H1 (cell line): ENCODE results near the gene CLIC3. TPM values are rescaled to one million over a fixed set of nuclear protein-coding genes. Genes with fewer than 3 reads are reported as not detected.

Experiments
- RFX5 ChIP-seq: IDR thresholded peaks from 2 replicates; pipeline ENCODE4 v1.6.1; 2011; ENCODE audit warnings: low read depth, low read length, improper control_type of control experiment, borderline replicate concordance
- polyA plus RNA-seq, 7 experiments: library from polyadenylated mRNA; depleted of rRNA in 3 of 7; stranded (reverse) in 5 of 7; unstranded in 2 of 7; fragments of >200 nt in 5 of 7; fragments of 200-250 nt in 2 of 7; gene quantifications; 1 replicate in 5 of 7; 2 replicates in 1 of 7; 4 replicates in 1 of 7; pipeline versions ENCODE4 v1.2.1 to v1.2.3, GENCODE V29; 2011 to 2013; ENCODE audit warnings: missing spikeins in 2 of 7, mixed read lengths in 2 of 7
- total RNA-seq: library from RNA; stranded (reverse); fragmentation: NEBNext Ultra II Directional; extraction: Animal tissue kit (Norgen Biotek cat#: 25700); gene quantifications from 2 replicates; pipeline ENCODE4 v1.2.1, GENCODE V29; 2021
- TF ChIP-seq, protein P1 (sequence below): IDR thresholded peaks from 2 replicates; pipeline ENCODE4 v1.6.1; 2012; ENCODE audit warnings: inconsistent platforms

Gene CLIC3
- total and polyA plus RNA-seq, 2 of the 8 experiments (the other 6 are each of a cell fraction or from before 2014, with no cell fraction given), result 0.12 TPM; not detected in 1

- TF ChIP-seq RFX5, result no peak
- TF ChIP-seq, protein P1, sequence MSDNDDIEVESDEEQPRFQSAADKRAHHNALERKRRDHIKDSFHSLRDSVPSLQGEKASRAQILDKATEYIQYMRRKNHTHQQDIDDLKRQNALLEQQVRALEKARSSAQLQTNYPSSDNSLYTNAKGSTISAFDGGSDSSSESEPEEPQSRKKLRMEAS, result no peak
Observed at GRCh38 chr9:137019891-137020683, 23.7 kb upstream of the CLIC3 start (continued).
